Measurements from ENCODE around the gene TET2.

- TF ChIP-seq POLR2AphosphoS5 (IDR thresholded peaks at IDR 0.05; ENCODE audit: low read depth, low read length), result no peak
- TF ChIP-seq TAF1 (IDR thresholded peaks at IDR 0.05; ENCODE audit: low read depth, low read length), result no peak
- TF ChIP-seq POLR2A (IDR thresholded peaks at IDR 0.05; ENCODE audit: low read depth, low read length), result no peak
- TF ChIP-seq PAX5 (IDR thresholded peaks at IDR 0.05; ENCODE audit: insufficient read depth, low read length, severe bottlenecking), result no peak
- no peak for TF ChIP-seq SPI1 (IDR thresholded peaks at IDR 0.05; ENCODE audit: low read depth, low read length)
These were observed 119.0 kb downstream of the TET2 start for GRCh38 chr4:105265689-105266088.

All from GM12891 (cell line).